Liver (tissue), 3 donors: ENCODE measurements around the gene STAT5B.

Experiments used
- ATF3 ChIP-seq: IDR thresholded peaks from 2 replicates; pipeline ENCODE4 v1.6.1; 2016; ENCODE audit warnings: antibody characterized with exemption
- CTCF ChIP-seq: fragments of 150-350 bp; IDR thresholded peaks from 2 replicates; pipeline ENCODE4 v1.5.1; 2017; ENCODE audit warnings: improper control_type of control experiment, low read depth, low read length; ENCODE audit not compliant: missing input control
- EGR1 ChIP-seq, 2 donors: IDR thresholded peaks; 2 replicates each; pipeline ENCODE4 v1.6.1; 2016 to 2018; ENCODE audit warnings: antibody characterized with exemption in 2 of 2, low read depth in 2 of 2
- FOXA1 ChIP-seq: IDR thresholded peaks from 2 replicates; pipeline ENCODE4 v1.6.1; 2016; ENCODE audit warnings: antibody characterized with exemption
- MAX ChIP-seq: IDR thresholded peaks from 2 replicates; pipeline ENCODE4 v1.6.1; 2016; ENCODE audit warnings: antibody characterized with exemption
- TAF1 ChIP-seq: conservative IDR thresholded peaks from 2 replicates; pipeline ENCODE4 v1.6.1; 2016; ENCODE audit warnings: antibody characterized with exemption, mild to moderate bottlenecking
- YY1 ChIP-seq: IDR thresholded peaks from 2 replicates; pipeline ENCODE4 v1.6.1; 2016; ENCODE audit warnings: antibody characterized with exemption, mild to moderate bottlenecking
- ZBTB33 ChIP-seq: IDR thresholded peaks from 2 replicates; pipeline ENCODE4 v1.6.1; 2016; ENCODE audit warnings: antibody characterized with exemption
- donor health status: healthy.
- donor health status: healthy.

GRCh38 chr17:42316755-42317154 is 40.6 kb upstream of the STAT5B start:
- no peak for TF ChIP-seq CTCF
- no peak for TF ChIP-seq ZBTB33
- TF ChIP-seq YY1: no peak
- TF ChIP-seq EGR1 (IDR thresholded peaks at IDR 0.05; ENCODE audit: low read depth in 2 of 2): no peak
- no peak for TF ChIP-seq TAF1
- TF ChIP-seq MAX: no peak
- no peak for TF ChIP-seq FOXA1
- TF ChIP-seq ATF3: no peak
